Measurements from ENCODE around the gene COMMD1. TPM values are rescaled to one million over a fixed set of nuclear protein-coding genes. Genes with fewer than 3 reads are reported as not detected.

Gene COMMD1
- polyA plus RNA-seq, 1 donor (not counting 4 experiments of a cell fraction or from before 2014, with no cell fraction given) = 44.8 TPM

DNA sequence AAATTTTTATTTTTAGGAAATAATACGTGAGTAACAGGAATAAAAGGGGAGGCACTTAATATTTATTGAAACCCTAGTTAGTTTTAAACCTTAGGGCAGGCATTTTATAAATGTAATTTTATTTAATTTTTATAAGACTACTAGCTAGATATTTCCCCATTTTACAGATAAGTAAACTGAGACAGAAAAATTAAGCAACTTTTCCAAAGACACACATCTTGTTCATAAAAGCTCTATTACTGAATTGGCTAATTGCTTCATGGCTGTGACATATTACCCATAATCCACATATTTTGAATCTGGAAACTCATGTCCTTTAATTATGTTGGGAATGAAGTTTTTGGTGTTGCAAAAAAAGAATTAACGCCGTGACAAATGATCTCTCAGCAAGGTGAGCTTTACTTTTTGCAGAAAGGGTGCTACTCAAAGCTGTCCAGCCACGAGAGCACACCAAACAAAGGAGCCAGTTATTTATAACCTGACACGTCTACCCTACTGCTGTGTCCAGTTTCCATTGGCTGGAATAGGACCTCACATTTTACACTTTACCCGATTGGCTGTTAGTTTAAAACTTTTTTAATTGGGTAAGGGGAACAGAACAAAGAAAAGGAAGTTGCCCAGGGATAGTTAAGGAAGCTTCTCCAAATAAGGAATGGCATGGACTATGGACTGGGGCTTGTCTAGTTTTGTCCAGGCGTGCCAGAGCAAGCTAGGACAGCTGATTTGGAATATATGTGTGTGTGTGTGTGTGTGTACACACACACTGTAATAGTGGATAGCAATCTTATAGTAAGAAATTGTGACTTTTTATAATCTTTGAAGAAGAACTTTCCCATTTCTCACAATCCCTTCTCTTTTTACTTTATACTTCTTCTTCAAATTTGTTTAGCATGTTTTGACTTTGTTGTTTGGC lies 54.2 kb downstream of the COMMD1 start:
- no peaks in the 10 kb centered on the region for H3K27me3 ChIP-seq (ENCODE audit: control insufficient read depth, extremely low read depth, insufficient read depth, low read length)
- H3K4me3 ChIP-seq (ENCODE audit: control insufficient read depth in 2 of 3, extremely low read depth in 1 of 3, insufficient read depth in 2 of 3, low read depth in 1 of 3, low read length in 3 of 3) = no peak overlapping the region
- no peaks in the 10 kb centered on the region for H3K36me3 ChIP-seq (ENCODE audit: control insufficient read depth in 2 of 2, extremely low read depth in 1 of 2, insufficient read depth in 2 of 2, low read length in 2 of 2)
- no peak for DNase-seq (ENCODE audit: low read depth, low spot score)
- TF ChIP-seq, protein P1, sequence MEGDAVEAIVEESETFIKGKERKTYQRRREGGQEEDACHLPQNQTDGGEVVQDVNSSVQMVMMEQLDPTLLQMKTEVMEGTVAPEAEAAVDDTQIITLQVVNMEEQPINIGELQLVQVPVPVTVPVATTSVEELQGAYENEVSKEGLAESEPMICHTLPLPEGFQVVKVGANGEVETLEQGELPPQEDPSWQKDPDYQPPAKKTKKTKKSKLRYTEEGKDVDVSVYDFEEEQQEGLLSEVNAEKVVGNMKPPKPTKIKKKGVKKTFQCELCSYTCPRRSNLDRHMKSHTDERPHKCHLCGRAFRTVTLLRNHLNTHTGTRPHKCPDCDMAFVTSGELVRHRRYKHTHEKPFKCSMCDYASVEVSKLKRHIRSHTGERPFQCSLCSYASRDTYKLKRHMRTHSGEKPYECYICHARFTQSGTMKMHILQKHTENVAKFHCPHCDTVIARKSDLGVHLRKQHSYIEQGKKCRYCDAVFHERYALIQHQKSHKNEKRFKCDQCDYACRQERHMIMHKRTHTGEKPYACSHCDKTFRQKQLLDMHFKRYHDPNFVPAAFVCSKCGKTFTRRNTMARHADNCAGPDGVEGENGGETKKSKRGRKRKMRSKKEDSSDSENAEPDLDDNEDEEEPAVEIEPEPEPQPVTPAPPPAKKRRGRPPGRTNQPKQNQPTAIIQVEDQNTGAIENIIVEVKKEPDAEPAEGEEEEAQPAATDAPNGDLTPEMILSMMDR (optimal IDR thresholded peaks at IDR 0.05 in 1 of 3, IDR thresholded peaks at IDR 0.05 in 1 of 3, conservative IDR thresholded peaks at IDR 0.05 in 1 of 3; ENCODE audit: extremely low read depth in 1 of 3, insufficient read depth in 2 of 3, low read length in 3 of 3) = no peak
- TF ChIP-seq EZH2 (IDR thresholded peaks at IDR 0.05; ENCODE audit: low read length) = no peak
- no peak overlapping the region for H3K9ac ChIP-seq (ENCODE audit: control insufficient read depth, extremely low read depth, insufficient read depth, low read length)
- H3K79me2 ChIP-seq (ENCODE audit: control insufficient read depth, insufficient read depth, low read length) = no peaks in the 10 kb centered on the region
- H3K9me3 ChIP-seq (ENCODE audit: control insufficient read depth, low read depth, low read length) = peaks cover 9% of the 10 kb centered on the region
- H3K4me1 ChIP-seq (ENCODE audit: control insufficient read depth, extremely low read depth, insufficient read depth, low read length) = peaks cover 16% of the 10 kb centered on the region
- no peaks in the 10 kb centered on the region for H3K9me1 ChIP-seq (ENCODE audit: control insufficient read depth, extremely low read depth, insufficient read depth, low read length)
- no peak for FAIRE-seq
- H3K27ac ChIP-seq (ENCODE audit: control insufficient read depth, insufficient read depth, low read length) = no peak overlapping the region
- H4K20me1 ChIP-seq (ENCODE audit: control insufficient read depth, extremely low read depth, insufficient read depth, low read length) = no peaks in the 10 kb centered on the region
- no peak overlapping the region for H2AFZ ChIP-seq (ENCODE audit: control insufficient read depth, low read length)
- dilution Hi-C loops (cut with MboI; ENCODE audit: extremely low pct_ligation_motif_present, low sequenced_read_pairs) = no loop called here
- no peak overlapping the region for H3K4me2 ChIP-seq (ENCODE audit: control insufficient read depth, extremely low read depth, insufficient read depth, low read depth, low read length)

DNA sequence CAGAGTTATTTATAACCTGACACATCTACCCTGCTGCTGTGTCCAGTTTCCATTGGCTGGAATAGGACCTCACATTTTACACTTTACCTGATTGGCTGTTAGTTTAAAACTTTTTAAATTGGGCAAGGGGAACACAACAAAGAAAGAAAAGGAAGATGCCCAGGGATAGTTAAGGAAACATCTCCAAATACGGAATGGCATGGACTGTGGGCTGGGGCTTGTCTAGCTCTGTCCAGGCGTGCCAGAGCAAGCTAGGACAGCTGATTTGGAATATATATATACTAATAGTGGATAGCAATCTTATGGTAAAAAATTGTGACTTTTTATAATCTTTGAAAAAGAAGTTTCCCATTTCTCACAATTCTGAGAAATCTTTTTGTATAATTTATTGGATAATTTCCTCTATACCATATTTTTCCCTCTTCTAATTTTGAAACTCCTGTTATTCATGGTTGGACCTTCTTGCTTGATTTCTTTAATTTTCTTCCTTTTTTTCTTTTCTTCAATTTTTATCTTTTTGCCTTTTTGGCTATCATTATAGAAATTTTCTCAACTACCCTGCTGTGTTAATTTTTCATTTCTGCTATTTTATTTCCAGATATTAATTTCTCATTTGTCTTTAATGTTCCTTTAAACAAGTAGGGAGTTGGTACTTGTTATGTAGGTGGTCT lies 55.9 kb downstream of the COMMD1 start:
- Histone ChIP-seq H3K4me3 (ENCODE audit: control insufficient read depth in 2 of 3, extremely low read depth in 1 of 3, insufficient read depth in 2 of 3, low read depth in 1 of 3, low read length in 3 of 3) (no peak overlapping the region), H3K27me3 (ENCODE audit: control insufficient read depth, extremely low read depth, insufficient read depth, low read length) (no peaks in the 10 kb centered on the region), H4K20me1 (ENCODE audit: control insufficient read depth, extremely low read depth, insufficient read depth, low read length) (no peaks in the 10 kb centered on the region), H3K27ac (ENCODE audit: control insufficient read depth, insufficient read depth, low read length) (no peak overlapping the region), H3K9ac (ENCODE audit: control insufficient read depth, extremely low read depth, insufficient read depth, low read length) (no peak overlapping the region), H3K79me2 (ENCODE audit: control insufficient read depth, insufficient read depth, low read length) (no peaks in the 10 kb centered on the region), H2AFZ (ENCODE audit: control insufficient read depth, low read length) (no peak overlapping the region), H3K9me3 (ENCODE audit: control insufficient read depth, low read depth, low read length) (peaks cover 9% of the 10 kb centered on the region), H3K4me2 (ENCODE audit: control insufficient read depth, extremely low read depth, insufficient read depth, low read depth, low read length) (no peak overlapping the region), H3K4me1 (ENCODE audit: control insufficient read depth, extremely low read depth, insufficient read depth, low read length) (peaks cover 16% of the 10 kb centered on the region), H3K36me3 (ENCODE audit: control insufficient read depth in 2 of 2, extremely low read depth in 1 of 2, insufficient read depth in 2 of 2, low read length in 2 of 2) (no peaks in the 10 kb centered on the region), H3K9me1 (ENCODE audit: control insufficient read depth, extremely low read depth, insufficient read depth, low read length) (no peaks in the 10 kb centered on the region)
- TF ChIP-seq EZH2 (IDR thresholded peaks at IDR 0.05; ENCODE audit: low read length) = no peak
- TF ChIP-seq, protein P1 (optimal IDR thresholded peaks at IDR 0.05 in 1 of 3, IDR thresholded peaks at IDR 0.05 in 1 of 3, conservative IDR thresholded peaks at IDR 0.05 in 1 of 3; ENCODE audit: extremely low read depth in 1 of 3, insufficient read depth in 2 of 3, low read length in 3 of 3) = no peak
- dilution Hi-C loops (cut with MboI; ENCODE audit: extremely low pct_ligation_motif_present, low sequenced_read_pairs) = no loop called here
- FAIRE-seq (peak; percentile 53), DNase-seq (ENCODE audit: low read depth, low spot score) (no peak)
